ENCODE data around the gene REXO2. TPM values are rescaled to one million over a fixed set of nuclear protein-coding genes. Genes with fewer than 3 reads are reported as not detected.

The REXO2 gene
- 82.0 and 90.8 TPM in 2 replicates for total RNA-seq (2014; rRNA removed; shearing (Covaris generic))

DNA sequence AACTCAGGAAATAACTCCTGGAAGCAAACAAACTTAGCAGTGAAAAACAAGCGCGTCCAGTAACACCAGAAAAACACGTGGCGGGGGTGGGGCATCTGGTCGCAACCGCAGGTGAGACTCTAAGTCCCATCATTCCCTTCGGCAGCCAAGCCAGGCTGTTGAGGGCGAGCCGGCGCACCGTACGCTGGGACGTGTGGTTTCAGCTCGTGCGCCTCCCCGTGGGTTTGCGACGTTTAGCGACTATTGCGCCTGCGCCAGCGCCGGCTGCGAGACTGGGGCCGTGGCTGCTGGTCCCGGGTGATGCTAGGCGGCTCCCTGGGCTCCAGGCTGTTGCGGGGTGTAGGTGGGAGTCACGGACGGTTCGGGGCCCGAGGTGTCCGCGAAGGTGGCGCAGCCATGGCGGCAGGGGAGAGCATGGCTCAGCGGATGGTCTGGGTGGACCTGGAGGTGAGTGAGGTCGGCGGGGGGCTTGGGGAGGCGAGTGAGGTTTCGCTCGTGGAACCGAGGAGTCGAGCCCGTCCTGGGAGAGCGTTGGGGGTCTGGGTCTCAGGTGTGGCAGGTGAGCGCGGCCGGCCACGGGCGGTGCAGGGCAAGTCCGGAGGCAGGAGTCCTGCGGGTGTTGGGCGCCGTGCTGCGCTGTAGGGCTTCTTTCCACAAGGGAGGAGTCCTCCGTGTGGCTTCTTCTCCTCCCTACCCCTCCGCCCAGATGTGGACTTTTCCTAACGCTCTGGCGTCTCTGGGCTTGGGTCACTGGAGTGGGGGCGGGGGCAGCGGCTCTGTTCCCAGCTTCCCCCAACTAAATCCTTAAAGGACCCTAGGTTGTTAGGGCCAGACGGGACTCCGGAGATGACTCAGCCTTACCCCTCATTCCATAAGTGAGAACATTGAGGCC, at the start of gene REXO2:
Gene REXO2 (plus strand): TSS at position 239 of the 892 bp plus-strand sequence. CDS start 62 bp downstream, at position 301.
- peak; percentile 97 for DNase-seq (ENCODE audit: low spot score)
- in situ Hi-C loops (cut with HindIII; ENCODE audit: low sequenced_read_pairs): no loop called here

DNA sequence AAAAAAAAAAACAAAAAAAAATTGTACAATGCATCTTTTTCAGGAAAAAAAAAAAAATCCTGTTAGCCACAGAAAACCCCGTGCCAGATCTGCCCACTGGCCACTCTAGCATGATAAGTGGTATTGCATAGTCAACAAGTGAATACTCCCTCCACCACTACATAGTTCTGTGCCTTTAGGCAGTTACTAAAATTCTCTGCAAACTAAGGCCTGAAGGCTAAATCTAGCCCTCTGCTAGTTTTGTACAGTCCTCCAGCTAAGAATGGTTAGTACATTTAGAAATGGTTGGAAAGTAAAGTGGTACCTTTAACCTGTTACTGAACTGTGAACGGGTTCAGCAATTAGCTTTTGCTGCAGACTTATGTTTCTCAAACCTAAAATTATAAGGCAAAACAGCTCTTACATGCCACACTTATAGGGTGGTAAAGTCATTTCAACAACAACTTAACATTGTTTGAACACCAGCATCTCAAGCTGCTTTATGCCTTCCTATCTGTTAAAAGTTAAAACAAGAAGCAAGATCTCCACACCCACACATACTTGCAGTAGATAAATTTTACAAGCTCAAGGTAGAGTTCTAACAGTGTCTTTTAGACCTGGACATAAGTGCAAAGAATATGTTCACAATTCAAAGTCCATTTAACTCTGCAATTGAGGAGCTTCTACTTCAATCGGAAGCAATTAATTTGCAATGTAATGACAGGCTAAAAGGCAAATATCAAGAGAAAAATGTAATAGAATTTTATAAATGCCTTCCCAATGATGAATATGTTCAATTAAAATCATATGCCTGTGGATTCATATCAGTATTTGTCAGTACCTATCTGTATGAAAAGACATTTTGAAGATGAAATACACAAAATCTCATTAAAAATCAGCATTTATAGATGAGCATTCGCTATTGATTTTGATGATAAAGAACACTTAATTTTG, 46.3 kb upstream of the REXO2 start:
- in situ Hi-C loops (cut with HindIII; ENCODE audit: low sequenced_read_pairs): no loop called here
- DNase-seq (ENCODE audit: low spot score): no peak

DNA sequence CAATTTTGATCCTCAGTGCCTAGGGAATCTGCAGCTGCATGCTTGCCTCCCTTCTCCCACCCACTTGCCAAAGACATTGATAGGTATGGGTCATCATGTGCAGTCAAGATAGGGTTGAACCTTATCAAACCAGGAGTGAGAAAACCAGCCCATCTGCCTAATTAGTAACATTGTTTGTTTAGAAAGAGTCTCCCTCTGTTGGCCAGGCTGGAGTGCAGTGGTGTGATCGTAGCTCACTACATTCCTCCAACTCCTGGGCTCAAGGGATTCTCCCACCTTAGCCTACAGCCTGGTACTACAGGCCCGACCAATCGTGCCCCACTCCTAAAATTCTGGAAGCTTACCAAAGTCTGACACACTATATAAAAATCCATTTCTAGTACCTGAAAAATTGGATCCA, 43.5 kb upstream of the REXO2 start:
- DNase-seq (ENCODE audit: low spot score): no peak
- in situ Hi-C loops (cut with HindIII; ENCODE audit: low sequenced_read_pairs): no loop called here

DNA sequence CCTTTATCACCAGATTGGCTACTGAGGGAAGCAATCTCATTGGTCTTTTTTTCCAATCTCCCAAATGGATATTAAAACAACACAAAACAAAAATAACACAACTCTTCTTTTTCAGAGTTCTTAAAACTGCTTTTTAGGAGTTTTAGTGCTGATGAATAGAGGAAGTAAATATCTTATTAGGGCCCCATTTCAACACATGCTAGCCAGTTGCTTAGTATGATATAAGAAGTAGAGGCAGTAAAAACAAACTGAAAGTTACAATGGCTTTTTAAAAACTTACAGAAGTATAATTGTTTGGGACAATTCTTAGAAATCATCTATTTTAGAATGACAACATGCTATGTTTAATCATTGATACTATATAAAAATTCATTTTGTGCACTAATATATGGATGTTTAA, 42.4 kb upstream of the REXO2 start:
- DNase-seq (ENCODE audit: low spot score): no peak
- in situ Hi-C loops (cut with HindIII; ENCODE audit: low sequenced_read_pairs): no loop called here

DNA sequence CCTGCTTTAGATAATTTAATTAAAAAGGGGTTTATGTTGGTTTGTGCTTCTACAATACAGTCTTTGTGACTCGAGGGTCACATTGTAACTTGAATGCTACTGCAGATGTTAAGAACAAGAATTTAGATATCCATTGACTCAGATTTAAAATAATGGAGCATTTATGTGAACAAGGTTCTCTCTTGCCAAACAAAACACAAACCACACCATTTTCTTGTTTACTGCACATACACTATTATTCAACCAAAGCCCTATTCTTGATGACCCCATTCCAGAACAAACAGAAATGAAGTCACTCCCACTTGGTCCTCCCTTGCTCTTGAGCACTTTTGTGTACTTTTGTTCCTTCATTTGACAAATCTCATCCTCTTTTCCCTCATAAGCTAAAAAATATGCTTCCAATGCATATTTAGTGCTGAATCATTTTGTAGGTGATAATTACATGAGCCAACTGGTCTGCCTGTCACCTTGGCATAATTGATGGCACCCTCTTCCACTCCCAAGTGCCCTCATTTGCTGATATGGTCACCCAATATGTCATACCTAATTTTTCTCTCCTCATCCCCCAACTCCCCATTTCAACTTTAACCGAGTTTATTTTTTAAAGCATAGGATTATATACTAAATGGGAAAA, 41.8 kb upstream of the REXO2 start:
- in situ Hi-C loops (cut with HindIII; ENCODE audit: low sequenced_read_pairs): no loop called here
- DNase-seq (ENCODE audit: low spot score): no peak

DNA sequence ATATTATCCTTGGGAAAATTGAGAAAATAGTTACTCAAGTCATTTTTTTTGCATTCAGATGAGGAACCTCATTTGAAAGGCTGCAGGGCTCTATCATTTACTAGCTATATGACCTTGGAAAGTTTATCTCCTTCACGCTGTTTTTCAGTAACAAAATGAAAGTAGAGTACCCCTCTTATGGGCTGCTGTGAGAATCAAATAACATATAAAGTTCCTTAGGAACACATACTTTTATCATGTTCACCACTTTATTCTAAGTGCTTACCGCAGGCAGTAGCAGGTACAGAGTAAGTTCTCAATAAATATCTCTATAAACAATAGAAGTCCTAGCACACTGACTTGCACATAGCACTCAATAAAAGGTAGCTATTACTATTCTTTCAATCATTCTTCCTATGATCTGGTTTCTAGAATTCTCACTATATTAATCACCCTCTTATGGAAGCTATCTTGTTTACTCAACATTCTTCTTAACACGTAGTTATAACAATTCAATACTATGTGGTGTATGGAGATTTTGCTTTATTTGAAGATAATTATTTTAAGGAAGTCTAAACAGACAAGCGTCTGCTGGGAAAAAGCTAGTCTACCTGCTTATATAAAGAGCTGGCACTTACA, 40.9 kb upstream of the REXO2 start:
- DNase-seq (ENCODE audit: low spot score): no peak
- in situ Hi-C loops (cut with HindIII; ENCODE audit: low sequenced_read_pairs): no loop called here

DNA sequence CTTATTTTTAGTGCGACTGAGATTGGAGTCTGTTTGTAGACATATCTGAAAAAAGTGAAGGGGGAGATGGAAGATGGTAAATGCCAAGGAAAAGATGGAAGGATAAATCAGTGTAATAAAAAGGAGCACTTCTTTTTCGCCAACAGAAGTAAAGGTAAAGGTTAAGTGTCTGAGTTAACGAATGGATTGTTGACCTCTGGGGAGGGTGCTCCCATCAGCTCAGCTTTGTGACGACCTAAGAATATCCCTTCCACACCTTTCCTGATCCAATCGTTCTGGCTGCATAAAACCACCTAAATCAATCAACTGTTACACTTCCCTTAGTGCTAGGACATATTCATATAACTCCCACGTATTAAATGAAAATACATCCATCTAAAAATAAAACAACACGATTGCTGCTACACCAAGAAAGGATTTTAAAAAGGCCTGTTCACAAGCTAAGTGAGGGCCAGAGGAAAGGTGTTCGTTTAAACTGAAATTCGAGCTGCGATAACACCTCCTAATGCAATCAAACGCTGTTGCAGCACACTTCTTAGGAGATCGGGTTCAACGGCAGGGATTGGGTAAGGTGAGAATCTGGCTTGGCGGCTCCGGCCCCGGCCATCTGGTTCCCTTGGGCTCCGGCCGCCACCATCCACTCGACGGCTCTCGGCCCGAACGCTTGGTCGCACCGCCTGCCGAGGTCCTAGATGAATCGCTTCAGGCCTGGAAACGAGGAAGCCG, 39.6 kb upstream of the REXO2 start:
- in situ Hi-C loops (cut with HindIII; ENCODE audit: low sequenced_read_pairs): no loop called here
- peak; percentile 75 for DNase-seq (ENCODE audit: low spot score)

DNA sequence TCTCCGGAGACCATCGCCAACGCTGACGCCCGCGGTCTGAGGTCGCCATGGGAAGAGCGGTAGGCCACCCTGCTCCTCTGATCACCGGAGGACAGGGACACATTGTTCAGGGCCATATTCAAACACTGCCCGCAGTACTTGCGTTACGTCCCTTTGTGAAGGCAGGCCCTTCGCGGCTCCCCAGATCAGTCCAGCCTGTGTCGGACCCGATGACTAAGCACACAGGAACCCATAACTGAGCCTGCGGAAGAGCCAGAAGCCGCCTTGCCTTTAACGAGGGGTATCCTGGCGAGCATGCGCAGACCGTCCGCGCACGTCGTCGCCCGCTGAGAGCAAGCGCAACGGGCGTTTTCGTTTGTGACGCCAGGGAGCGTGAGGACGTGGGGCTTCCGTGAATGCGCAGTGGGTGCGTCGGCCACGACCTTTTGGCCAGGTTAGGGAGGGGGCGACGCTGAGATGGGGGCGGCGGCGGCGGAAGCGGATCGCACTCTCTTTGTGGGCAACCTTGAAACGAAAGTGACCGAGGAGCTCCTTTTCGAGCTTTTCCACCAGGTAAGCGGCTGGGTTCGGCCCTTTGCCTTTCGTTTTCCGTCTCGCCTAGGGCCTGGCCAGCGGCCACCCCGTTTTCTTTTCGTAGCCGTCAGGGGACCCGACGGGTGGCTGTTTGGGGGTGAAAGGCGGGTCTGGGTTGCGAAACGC, 38.9 kb upstream of the REXO2 start, which contains the start of the genes C11orf71 and RBM7:
Gene C11orf71 (minus strand): TSS at position 296 of the 699 bp plus-strand sequence. CDS start 180 bp downstream, at position 116.
Gene RBM7 (plus strand): TSS at position 451 of the 699 bp plus-strand sequence. CDS start 6 bp downstream, at position 457.
- in situ Hi-C loops (cut with HindIII; ENCODE audit: low sequenced_read_pairs): no loop called here
- peak; percentile 93 for DNase-seq (ENCODE audit: low spot score)

DNA sequence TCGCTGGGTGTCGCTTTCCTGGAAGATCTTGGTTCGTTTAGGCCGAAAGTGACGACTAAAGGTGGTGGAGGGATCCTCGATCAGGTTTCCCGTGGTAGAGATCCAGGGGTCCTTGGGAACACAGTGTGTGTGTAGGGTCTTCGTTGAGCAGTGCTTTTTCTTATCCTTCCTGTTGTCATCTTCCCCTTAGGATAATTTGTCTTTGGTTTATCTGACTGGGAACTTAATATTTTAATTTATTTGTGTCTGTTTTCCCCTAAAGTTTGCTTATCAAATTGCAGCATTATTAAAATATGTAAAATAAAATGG, 38.4 kb upstream of the REXO2 start:
- in situ Hi-C loops (cut with HindIII; ENCODE audit: low sequenced_read_pairs): no loop called here
- DNase-seq (ENCODE audit: low spot score): no peak

DNA sequence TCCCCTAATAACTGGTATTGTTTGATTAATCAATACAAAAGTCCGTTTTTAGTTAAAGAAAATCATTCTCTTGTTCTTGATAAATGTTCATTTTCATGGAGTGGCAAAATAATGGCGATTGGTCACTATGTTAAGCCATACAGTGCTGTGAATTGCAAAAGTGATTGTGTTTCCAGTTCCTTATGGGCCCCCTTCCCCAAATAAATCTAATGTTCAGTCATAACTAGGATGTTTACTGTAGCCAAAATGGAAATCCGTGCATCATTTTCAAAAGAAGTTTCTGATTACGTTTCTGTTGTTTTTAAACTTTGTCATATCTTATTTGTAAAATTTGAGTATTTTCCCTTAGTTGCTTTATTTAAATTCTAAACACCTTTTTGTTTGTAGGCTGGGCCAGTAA, 38.0 kb upstream of the REXO2 start:
- DNase-seq (ENCODE audit: low spot score): no peak
- in situ Hi-C loops (cut with HindIII; ENCODE audit: low sequenced_read_pairs): no loop called here

DNA sequence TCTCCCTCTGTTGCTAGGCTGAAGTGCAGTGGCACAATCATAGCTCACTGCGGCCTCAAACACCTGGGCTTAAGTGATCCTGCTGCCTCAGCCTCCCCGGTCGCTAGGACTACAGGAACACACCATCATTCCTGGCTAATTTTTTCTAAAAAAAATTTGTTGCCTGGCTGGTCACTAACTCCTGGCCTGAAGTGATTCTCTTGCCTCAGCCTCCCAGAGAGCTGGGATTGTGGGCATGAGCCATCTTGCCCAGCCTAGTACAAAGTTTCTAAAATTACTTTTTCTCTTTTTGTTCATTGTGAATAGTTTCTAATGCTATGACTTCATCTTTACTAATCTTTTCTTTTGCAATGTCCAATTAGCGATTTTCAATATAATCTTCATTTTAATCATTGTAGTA, 26.3 kb upstream of the REXO2 start:
- in situ Hi-C loops (cut with HindIII; ENCODE audit: low sequenced_read_pairs): no loop called here
- DNase-seq (ENCODE audit: low spot score): no peak

DNA sequence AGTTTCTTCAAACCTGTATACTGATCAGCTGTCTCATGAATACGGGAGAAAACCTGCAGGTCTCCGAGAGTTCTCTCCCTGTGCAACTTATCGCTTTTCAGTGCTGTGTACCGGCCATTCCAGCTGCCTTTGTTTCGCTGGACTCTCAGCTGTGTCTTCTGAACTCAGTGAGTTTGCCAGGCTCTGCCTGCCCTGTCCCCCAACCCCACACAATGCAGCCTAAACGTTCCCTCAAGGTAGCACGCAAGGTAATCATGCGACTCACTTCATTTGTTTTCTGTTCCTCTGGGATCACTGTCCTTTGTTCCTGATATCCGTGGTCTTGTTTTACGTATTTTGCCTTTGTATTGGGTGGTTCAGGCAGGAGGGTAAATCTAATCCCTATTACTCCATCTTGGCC, 25.3 kb upstream of the REXO2 start:
- in situ Hi-C loops (cut with HindIII; ENCODE audit: low sequenced_read_pairs): no loop called here
- DNase-seq (ENCODE audit: low spot score): no peak

DNA sequence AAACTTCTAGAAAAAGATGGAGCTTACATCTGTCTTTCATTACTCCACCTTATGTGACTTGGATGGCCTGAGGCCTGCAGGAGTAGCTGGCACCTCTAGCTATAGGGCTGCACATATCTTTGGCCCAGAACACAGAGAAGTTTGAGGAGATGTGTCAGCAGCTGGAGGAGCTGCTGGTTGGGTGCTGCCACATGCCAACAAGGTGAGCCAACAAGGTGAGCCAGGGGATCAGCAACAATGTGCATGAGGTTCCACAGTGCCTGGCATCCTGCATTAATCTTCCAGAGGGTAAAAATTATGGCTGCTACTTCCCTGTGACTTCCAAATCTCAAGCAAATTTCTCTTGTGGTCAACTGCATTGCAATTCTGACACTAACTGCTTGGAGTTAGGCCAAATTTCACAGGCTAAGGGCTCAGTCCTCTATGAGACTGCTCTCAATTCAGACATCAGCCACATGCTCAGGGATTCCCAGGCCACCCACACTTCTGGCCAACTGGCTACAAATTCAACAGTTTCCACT, 22.8 kb upstream of the REXO2 start:
- in situ Hi-C loops (cut with HindIII; ENCODE audit: low sequenced_read_pairs): no loop called here
- DNase-seq (ENCODE audit: low spot score): no peak

DNA sequence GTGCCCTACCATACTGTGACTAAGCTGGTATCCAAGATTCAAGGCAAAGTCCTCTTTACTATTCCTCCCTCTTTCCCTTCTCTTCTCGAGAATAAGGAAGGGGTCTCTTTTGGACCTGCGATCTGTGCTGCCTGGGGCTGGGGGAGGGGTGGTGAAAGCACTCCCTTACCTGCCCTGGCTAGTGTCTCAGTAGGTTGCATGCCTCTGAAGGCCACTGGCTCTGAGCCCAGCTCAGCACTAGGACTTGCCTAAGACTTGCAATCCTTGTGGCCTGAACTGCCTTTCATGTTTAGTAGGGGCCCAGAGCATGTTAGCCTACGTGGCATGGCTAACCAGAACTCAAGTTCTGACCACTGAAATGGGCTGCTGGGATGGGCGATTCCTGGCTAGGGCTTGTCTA, 13.0 kb upstream of the REXO2 start:
- in situ Hi-C loops (cut with HindIII; ENCODE audit: low sequenced_read_pairs): no loop called here
- DNase-seq (ENCODE audit: low spot score): no peak

DNA sequence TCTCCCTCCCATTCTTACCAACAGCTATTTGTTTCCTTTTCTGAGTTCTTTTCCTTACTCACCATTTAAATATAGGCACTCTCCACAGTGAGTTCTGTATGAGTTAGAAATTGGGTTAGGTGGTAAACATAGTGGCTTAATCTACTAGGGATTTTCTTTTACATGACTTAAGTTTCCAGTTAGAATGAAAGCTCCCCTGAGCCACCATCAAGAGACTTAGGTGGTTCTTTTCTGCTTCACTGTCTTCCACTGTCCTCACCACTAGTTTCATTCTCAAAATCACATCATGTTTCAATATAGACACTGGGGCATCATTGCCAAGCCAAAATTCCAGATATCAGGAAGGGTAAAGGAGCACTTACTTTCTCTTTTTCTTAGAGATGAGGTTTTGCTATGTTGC, 9.0 kb upstream of the REXO2 start:
- in situ Hi-C loops (cut with HindIII; ENCODE audit: low sequenced_read_pairs): no loop called here
- DNase-seq (ENCODE audit: low spot score): no peak

DNA sequence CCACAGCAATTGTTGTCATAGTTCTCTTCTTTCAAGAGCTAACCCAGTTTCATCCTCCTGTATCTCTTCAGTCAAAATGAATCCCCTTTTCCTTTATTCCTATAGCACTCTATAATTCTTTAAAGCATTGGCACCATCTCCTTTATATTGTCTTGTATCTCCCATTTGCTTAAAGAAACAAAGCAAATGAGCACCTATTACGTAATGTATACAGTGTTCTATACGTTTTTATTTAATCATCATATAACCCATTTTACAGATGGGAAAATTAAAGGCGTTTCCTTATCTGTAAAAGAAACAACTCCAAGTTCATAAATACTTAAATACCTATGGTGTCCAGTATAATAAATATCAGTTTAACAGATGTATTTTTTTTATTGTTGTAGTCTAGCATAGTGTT, 6.4 kb upstream of the REXO2 start:
- DNase-seq (ENCODE audit: low spot score): no peak
- in situ Hi-C loops (cut with HindIII; ENCODE audit: low sequenced_read_pairs): no loop called here

DNA sequence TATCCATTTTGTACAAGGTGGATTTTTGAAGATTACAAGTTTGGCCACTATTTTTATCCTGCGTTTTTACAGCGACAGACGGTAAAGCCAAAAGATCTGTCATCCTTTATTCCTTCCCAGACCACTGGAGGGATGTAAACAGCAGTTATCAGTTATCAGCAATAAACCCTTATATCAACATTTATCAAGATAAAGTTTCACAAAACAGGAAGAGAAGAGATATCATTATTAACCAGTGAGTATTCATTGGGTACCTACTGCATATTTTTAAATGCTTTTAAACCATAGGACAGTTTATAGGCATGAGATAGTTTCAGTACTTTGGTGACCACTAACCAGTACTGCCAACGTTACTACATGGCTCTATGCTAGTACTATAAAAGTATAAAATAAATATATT, 5.9 kb upstream of the REXO2 start:
- in situ Hi-C loops (cut with HindIII; ENCODE audit: low sequenced_read_pairs): no loop called here
- DNase-seq (ENCODE audit: low spot score): no peak

DNA sequence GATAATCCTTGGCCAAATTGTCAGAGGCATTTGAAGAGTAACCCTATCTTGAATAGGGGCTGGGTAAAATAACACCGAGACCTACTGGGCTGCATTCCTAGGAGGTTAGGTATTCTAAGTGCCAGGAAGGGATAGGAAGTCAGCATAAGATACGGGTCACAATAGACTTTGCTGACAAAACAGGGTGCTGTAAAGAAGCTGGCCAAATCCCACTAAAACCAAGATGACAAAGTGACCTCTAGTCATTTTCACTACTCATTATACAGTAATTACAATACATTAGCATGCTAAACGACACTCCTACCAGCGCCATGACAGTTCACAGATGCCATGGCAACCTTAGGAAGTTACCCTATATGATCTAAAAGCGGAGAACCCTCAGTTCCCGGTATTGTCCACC, 964 bp upstream of the REXO2 start:
- DNase-seq (ENCODE audit: low spot score): no peak
- in situ Hi-C loops (cut with HindIII; ENCODE audit: low sequenced_read_pairs): no loop called here

Data from G401 (cell line).